Dedifferentiated amniotic fluid mesenchymal stem cell (primary cell): Measurements from ENCODE around the gene WNT3.
"Not testable (repeated sequence)": the region's sequence is repeated elsewhere in the genome, so short reads cannot be mapped to it uniquely, and the experiment has no call there.

ENCODE experiments used
- DNase-seq: peaks from one replicate; pipeline ENCODE4 v3.0.0-alpha.2; 2016; ENCODE audit errors: extremely low spot score

WNT3 gene

GRCh38 chr17:46785696-46786095 lies 32.8 kb downstream of the WNT3 start:
- no peak for DNase-seq

GRCh38 chr17:46783031-46783593 lies 35.4 kb downstream of the WNT3 start:
- no peak for DNase-seq

GRCh38 chr17:46782250-46782953 lies 36.1 kb downstream of the WNT3 start:
- DNase-seq, result no peak

GRCh38 chr17:46780003-46780373 lies 38.5 kb downstream of the WNT3 start:
- no peak for DNase-seq

- DNase-seq, result no peak
Observed at GRCh38 chr17:46777943-46778915, 40.3 kb downstream of the WNT3 start.

GRCh38 chr17:46776298-46777005 lies 42.0 kb downstream of the WNT3 start:
- no peak for DNase-seq

- DNase-seq, result no peak
Observed at GRCh38 chr17:46774108-46774737, 44.3 kb downstream of the WNT3 start.

GRCh38 chr17:46773676-46774075 lies 44.8 kb downstream of the WNT3 start:
- no peak for DNase-seq

- DNase-seq, result no peak
Observed at GRCh38 chr17:46773221-46773605, 45.3 kb downstream of the WNT3 start.

GRCh38 chr17:46772475-46773220 lies 45.8 kb downstream of the WNT3 start:
- DNase-seq, result no peak

- no peak for DNase-seq
Observed at GRCh38 chr17:46771561-46772474, 46.7 kb downstream of the WNT3 start.

GRCh38 chr17:46770818-46771560 lies 47.5 kb downstream of the WNT3 start:
- no peak for DNase-seq

GRCh38 chr17:46770439-46770817 lies 48.1 kb downstream of the WNT3 start:
- DNase-seq, result no peak

GRCh38 chr17:46769531-46770438 lies 48.7 kb downstream of the WNT3 start:
- no peak for DNase-seq

GRCh38 chr17:46768896-46769295 lies 49.6 kb downstream of the WNT3 start:
- not testable (repeated sequence) for DNase-seq

- no peak for DNase-seq
Observed at GRCh38 chr17:46768540-46768870, 50.0 kb downstream of the WNT3 start.

- DNase-seq, result no peak
Observed at GRCh38 chr17:46766493-46767491, 51.7 kb downstream of the WNT3 start.
